ENCODE data around the gene SCAF11.
"Not testable (repeated sequence)": the region's sequence is repeated elsewhere in the genome, so short reads cannot be mapped to it uniquely, and the experiment has no call there.

Gene SCAF11

DNA sequence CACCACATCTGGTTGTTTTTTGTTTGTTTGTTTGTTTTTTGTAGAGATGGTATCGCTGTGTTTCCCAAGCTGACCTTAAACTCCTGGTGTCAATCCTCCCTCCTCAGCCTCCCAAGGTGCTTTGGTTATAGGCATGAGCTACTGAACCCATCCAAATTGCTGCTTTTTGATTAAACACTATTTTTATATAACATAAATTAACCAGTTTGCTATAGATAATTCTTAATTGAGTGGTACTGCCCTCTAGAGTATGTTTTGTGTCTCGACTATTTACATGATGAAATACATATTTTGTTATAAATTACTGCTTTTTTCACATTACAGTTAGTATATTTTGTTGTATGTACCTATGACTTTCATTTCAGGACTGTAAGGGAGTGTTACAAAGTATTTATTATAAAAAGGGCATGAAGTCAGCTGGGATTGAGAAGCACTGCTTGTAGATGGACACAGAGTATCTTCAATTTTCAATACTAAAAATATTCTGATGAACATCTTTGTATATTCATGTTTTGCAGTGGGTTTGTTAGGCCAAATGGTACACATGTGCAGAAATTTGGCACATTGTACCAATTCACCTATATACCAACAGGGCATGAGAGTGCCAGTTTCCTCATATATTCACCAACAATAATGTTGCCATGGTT is 14.9 kb upstream of the SCAF11 start:
- H4K20me1 ChIP-seq: no peaks in the 10 kb centered on the region
- H3K27ac ChIP-seq: no peak overlapping the region
- H3K27me3 ChIP-seq: no peaks in the 10 kb centered on the region
- H3K4me1 ChIP-seq: no peaks in the 10 kb centered on the region
- H3K9ac ChIP-seq: no peak overlapping the region
- H3K4me2 ChIP-seq: no peak overlapping the region
- H3K4me3 ChIP-seq: no peak overlapping the region
- no peak for TF ChIP-seq Cebpa-rat (IDR thresholded peaks at IDR 0.05)
- H3K9me3 ChIP-seq (replicated peaks in 1 of 11): peaks cover 1 to 3% (median 2%) of the 10 kb centered on the region in 11 experiments; a peak in 18 of 22 replicates
- no peaks in the 10 kb centered on the region for H3K36me3 ChIP-seq

DNA sequence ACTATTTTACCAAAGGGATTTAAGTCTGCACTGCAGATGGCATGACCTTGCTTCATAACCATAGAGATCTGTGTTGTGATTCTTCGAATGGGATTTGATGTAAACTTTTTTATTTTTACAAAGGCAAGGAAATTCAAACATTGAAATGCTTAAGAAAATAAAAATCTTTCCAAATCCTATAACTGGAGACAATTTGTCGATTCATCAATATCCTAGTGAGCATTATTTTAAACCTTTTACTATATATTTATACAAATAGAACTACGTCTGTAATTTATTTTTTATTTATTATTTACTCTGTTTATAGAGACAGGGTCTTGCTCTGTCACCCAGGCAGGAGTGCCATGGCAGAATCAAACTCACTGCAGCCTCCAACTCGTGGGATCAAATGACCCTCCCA is 14.3 kb upstream of the SCAF11 start:
- peaks cover 6 to 8% (median 8%) of the 10 kb centered on the region in 11 experiments; a peak in 21 of 22 replicates for H3K9me3 ChIP-seq (replicated peaks in 1 of 11)
- no peak overlapping the region for H3K4me2 ChIP-seq
- no peak overlapping the region for H3K9ac ChIP-seq
- H3K4me3 ChIP-seq: no peak overlapping the region
- no peak for TF ChIP-seq Cebpa-rat (IDR thresholded peaks at IDR 0.05)
- H3K27ac ChIP-seq: no peak overlapping the region
- no peaks in the 10 kb centered on the region for H3K27me3 ChIP-seq
- H3K36me3 ChIP-seq: no peaks in the 10 kb centered on the region
- H3K4me1 ChIP-seq: no peaks in the 10 kb centered on the region
- H4K20me1 ChIP-seq: no peaks in the 10 kb centered on the region

DNA sequence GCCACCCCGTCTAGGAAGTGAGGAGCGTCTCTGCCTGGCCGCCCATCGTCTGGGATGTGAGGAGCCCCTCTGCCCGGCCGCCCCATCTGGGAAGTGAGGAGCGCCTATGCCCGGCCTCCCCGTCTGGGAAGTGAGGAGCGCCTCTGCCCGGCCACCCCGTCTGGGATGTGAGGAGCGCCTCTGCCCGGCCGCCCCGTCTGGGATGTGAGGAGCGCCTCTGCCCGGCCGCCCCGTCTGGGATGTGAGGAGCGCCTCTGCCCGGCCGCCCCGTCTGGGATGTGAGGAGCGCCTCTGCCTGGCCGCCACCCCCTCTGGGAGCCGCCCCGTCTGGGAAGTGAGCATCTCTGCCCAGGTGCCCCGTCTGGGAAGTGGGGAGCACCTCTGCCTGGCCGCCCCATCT is 9.7 kb upstream of the SCAF11 start:
- not testable (repeated sequence) for H4K20me1 ChIP-seq, H3K4me3 ChIP-seq, H3K36me3 ChIP-seq, H3K27me3 ChIP-seq, H3K27ac ChIP-seq, H3K4me1 ChIP-seq, H3K9ac ChIP-seq, H3K4me2 ChIP-seq
- H3K9me3 ChIP-seq (replicated peaks in 1 of 11): peaks cover 12 to 21% (median 15%) of the 10 kb centered on the region in 11 experiments; a peak in 21 of 22 replicates

DNA sequence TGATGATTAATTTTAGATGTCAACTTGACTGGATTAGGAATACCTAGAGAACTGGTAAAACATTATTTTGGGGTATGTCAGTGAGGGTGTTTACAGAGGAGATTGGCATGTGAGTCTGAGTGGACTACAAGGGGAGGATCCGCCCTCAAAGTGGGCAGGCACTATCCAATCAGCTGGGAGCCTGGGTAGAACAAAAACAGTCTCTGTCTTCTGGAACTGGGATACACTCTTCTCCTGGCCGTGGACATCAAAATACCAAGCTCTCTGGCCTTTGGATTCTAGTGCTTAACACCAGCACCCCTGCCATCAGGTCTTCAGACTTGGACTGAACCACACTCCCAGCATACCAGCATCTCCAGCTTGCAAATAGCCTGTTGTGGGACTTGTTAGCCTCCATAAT is 4.4 kb upstream of the SCAF11 start:
- peaks cover 8 to 17% (median 11%) of the 10 kb centered on the region in 10 experiments for H3K4me1 ChIP-seq
- no peak overlapping the region for H3K4me3 ChIP-seq
- no peak overlapping the region for H3K4me2 ChIP-seq
- no peaks in the 10 kb centered on the region for H3K36me3 ChIP-seq
- peaks cover 5 to 14% (median 7%) of the 10 kb centered on the region in 11 experiments; a peak in 19 of 22 replicates for H3K9me3 ChIP-seq (replicated peaks in 1 of 11)
- no peak for TF ChIP-seq Cebpa-rat (IDR thresholded peaks at IDR 0.05)
- H3K27ac ChIP-seq: no peak overlapping the region
- no peaks in the 10 kb centered on the region for H3K27me3 ChIP-seq
- peaks cover 0 to under 1% (median 0%) of the 10 kb centered on the region in 11 experiments; a peak in 4 of 22 replicates for H4K20me1 ChIP-seq
- H3K9ac ChIP-seq: no peak overlapping the region

DNA sequence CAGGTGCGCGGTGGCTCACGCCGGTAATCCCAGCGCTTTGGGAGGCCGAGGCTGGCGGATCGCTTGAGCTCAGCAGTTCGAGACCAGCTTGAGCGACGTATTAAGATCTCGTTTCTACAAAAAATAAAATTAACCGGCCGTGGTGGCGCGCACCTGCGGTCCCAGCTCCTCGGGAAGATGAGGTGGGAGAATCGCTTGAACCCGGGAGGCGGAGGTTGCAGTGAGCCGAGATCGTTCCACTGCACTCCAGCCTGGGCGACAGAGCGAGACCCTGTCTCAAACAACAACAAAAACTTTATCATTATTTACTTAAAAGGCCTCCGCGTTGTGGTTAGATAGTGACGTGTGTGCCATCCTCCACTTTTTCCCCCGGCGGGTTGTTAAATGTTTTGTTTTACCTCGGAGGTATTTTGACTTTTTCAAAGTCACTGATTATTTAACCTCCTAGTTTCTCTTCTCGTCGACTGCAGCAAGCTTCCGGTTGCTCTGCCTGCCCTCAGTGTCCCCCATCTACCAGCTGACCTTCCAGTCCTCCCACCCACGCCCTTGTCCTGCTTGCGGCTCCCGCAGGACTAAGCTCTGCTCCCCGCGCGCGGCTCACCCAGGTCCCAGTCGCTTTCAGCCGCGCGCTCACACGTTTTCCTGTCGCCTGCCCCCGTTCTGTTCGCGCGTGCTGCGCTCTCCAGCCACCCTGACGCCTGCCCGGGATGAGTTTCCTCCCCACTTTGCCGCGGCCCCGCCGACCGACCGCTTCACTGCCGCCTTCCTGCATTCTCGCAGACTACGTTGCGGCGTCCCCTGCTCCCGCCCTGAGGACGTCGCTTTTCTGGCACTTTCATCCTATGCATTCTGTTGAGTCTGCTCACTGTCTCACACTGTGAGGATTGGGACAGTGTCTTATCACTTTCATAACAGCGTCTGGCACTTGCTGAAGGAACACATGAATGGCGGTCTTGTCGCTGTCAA is 1.2 kb upstream of the SCAF11 start:
- peaks cover 21 to 32% (median 29%) of the 10 kb centered on the region in 11 experiments; a peak in 20 of 22 replicates for H4K20me1 ChIP-seq
- peaks cover 0 to 16% (median 5%) of the 10 kb centered on the region in 11 experiments; a peak in 11 of 22 replicates for H3K36me3 ChIP-seq
- no peaks in the 10 kb centered on the region for H3K9me3 ChIP-seq (replicated peaks in 1 of 11)
- H3K27ac ChIP-seq: peak overlapping the region; percentile 77 to 100 (median 89)
- H3K4me3 ChIP-seq: peak overlapping the region; percentile 62 to 98 (median 76)
- no peaks in the 10 kb centered on the region for H3K27me3 ChIP-seq
- H3K4me1 ChIP-seq: peaks cover 27 to 41% (median 34%) of the 10 kb centered on the region in 10 experiments
- peak overlapping the region; percentile 83 to 98 (median 92) for H3K4me2 ChIP-seq
- H3K9ac ChIP-seq: peak overlapping the region; percentile 79 to 99 (median 90)
- TF ChIP-seq Cebpa-rat (IDR thresholded peaks at IDR 0.05): no peak

DNA sequence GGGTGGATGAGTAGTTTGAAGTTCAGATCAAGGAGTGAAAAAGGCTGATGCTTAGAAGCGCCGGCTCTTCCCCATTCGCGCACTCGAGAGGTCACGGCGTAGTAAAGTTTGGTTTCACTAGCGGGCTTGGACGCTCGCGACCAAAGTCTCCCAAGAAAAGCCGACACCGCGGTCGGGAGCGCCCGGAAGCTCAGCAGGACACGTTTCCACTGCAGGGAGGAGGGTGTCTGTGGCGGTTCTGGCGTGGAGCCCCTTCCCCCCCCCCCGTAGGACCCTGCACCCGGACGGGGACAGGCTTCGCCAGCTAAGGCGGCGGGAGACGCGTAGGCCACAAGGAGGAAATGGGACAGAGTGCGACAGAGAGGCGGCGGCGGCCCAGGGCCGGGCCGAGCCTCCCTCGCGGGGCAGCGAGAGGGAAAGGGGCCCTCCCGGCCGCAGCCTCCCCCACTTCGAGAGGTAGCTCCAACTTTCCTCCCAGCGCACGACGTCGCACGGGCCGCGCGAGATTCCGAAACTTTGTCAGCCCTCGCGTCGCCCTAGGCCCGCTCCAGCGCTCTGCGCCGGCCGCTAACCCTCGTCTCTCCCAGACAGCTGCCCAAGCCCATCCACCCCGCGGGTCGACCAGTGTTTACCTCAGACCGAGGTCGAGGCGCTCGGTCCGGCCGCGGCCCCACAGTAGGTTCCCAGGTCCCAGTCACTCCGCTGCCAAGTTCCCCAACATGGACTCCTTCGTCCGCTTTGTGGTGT is 480 bp downstream of the SCAF11 start:
- Histone ChIP-seq H3K27ac (peak overlapping the region; percentile 98 to 100 (median 99)), H3K4me1 (peaks cover 42 to 57% (median 50%) of the 10 kb centered on the region in 10 experiments), H4K20me1 (peaks cover 22 to 49% (median 46%) of the 10 kb centered on the region in 11 experiments; a peak in 20 of 22 replicates), H3K27me3 (no peaks in the 10 kb centered on the region), H3K9me3 (replicated peaks in 1 of 11) (peaks cover 0 to 15% (median 7%) of the 10 kb centered on the region in 11 experiments; a peak in 8 of 22 replicates), H3K4me2 (peak overlapping the region; percentile 71 to 96 (median 84)), H3K4me3 (peak overlapping the region; percentile 83 to 98 (median 95)), H3K36me3 (peaks cover 6 to 33% (median 22%) of the 10 kb centered on the region in 11 experiments; a peak in 21 of 22 replicates), H3K9ac (peak overlapping the region; percentile 96 to 99 (median 99))
- TF ChIP-seq Cebpa-rat (IDR thresholded peaks at IDR 0.05): no peak

DNA sequence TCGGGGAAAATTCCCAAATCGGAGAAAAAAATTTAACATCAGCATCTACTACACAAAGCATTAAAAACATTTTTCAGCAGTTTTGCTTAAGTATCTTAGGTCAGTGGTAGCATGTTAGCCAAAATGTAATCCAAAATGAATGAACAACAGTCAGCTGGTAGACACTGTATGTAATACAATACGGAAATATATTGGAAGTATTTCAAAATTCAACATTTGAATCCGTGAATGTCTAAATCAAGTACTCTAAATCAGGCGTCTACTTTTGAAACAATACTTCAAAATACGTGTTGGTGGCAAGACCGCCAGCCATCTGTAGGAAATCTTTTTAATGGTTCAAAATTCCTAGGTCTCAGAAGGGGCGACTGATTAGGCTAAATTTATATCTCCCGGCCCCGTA is 1.1 kb downstream of the SCAF11 start:
- peak overlapping the region; percentile 83 to 98 (median 95) for H3K4me3 ChIP-seq
- peak overlapping the region; percentile 98 to 100 (median 99) for H3K27ac ChIP-seq
- no peak for TF ChIP-seq Cebpa-rat (IDR thresholded peaks at IDR 0.05)
- peaks cover 48 to 63% (median 56%) of the 10 kb centered on the region in 10 experiments for H3K4me1 ChIP-seq
- no peaks in the 10 kb centered on the region for H3K27me3 ChIP-seq
- peaks cover 6 to 39% (median 25%) of the 10 kb centered on the region in 11 experiments; a peak in 21 of 22 replicates for H3K36me3 ChIP-seq
- peak overlapping the region; percentile 71 to 96 (median 84) for H3K4me2 ChIP-seq
- peaks cover 25 to 55% (median 51%) of the 10 kb centered on the region in 11 experiments; a peak in 20 of 22 replicates for H4K20me1 ChIP-seq
- H3K9me3 ChIP-seq (replicated peaks in 1 of 11): peaks cover 0 to 18% (median 11%) of the 10 kb centered on the region in 11 experiments; a peak in 8 of 22 replicates
- H3K9ac ChIP-seq: peak overlapping the region; percentile 96 to 99 (median 99)

DNA sequence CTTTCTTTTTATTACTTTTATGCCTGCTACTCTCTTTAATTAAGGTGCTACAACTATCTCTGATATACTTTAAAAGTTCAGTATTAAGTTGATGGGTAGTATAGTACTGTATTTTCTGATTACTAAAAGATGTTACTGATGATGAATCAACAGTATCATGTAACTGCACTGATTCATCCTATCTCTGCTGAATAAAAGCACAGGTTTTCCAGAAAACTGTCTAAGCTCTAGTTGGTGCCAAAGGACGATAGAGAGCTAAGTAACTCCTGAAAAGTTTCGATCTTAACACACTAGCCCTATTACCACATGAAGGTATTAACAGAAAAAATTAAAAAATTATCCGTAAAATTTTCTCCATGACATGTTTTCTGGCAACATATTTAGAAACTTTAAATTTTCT is 2.1 kb downstream of the SCAF11 start:
- Histone ChIP-seq H3K4me1 (peaks cover 48 to 64% (median 59%) of the 10 kb centered on the region in 10 experiments), H3K27ac (peak overlapping the region in 7 of 11 experiments; percentile 98 to 100 (median 99); a peak in 14 of 22 replicates), H3K36me3 (peaks cover 6 to 48% (median 30%) of the 10 kb centered on the region in 11 experiments; a peak in 21 of 22 replicates), H3K27me3 (no peaks in the 10 kb centered on the region), H3K4me3 (peak overlapping the region; percentile 83 to 98 (median 95); a peak in 19 of 20 replicates), H3K9ac (peak overlapping the region; percentile 96 to 99 (median 99)), H4K20me1 (peaks cover 26 to 65% (median 61%) of the 10 kb centered on the region in 11 experiments; a peak in 20 of 22 replicates), H3K4me2 (peak overlapping the region; percentile 71 to 96 (median 84); a peak in 21 of 22 replicates), H3K9me3 (replicated peaks in 1 of 11) (peaks cover 0 to 18% (median 11%) of the 10 kb centered on the region in 11 experiments; a peak in 9 of 22 replicates)
- no peak for TF ChIP-seq Cebpa-rat (IDR thresholded peaks at IDR 0.05)
